GM23338 (cell line): Measurements from ENCODE around the gene POLDIP3. TPM values are rescaled to one million over a fixed set of nuclear protein-coding genes. Genes with fewer than 3 reads are reported as not detected.

Experiments
- ATAC-seq: fragments of 200-7000 bp; cut with Tn5 transposase; 3 replicates; pipeline ENCODE4 v1.9.1; 2020
- DNase-seq: peaks from one replicate; pipeline ENCODE4 v3.0.0-alpha.2; 2015; ENCODE audit warnings: low spot score
- H2AFZ ChIP-seq: fragments of 200-600 bp; sonication (generic); 2 replicates; pipeline ENCODE4 v1.8.0; 2016; ENCODE audit warnings: antibody characterized with exemption, mild to moderate bottlenecking, moderate library complexity
- H3F3A ChIP-seq: fragments of 200-600 bp; sonication (generic); replicated peaks from 2 replicates; pipeline ENCODE4 v1.8.0; 2017; ENCODE audit warnings: antibody characterized with exemption, mixed run types, low read depth
- H3K27ac ChIP-seq: fragments of 200-600 bp; sonication (generic); 2 replicates; pipeline ENCODE4 v1.6.1; 2016; ENCODE audit warnings: low read depth
- H3K27me3 ChIP-seq: fragments of 200-600 bp; sonication (generic); 2 replicates; pipeline ENCODE4 v1.8.0; 2016; ENCODE audit warnings: mild to moderate bottlenecking, mixed run types, moderate library complexity; ENCODE audit not compliant: insufficient read depth
- H3K36me3 ChIP-seq: fragments of 200-600 bp; sonication (generic); 2 replicates; pipeline ENCODE4 v1.8.0; 2016; ENCODE audit warnings: mild to moderate bottlenecking; ENCODE audit not compliant: insufficient read depth
- H3K4me1 ChIP-seq: fragments of 200-600 bp; sonication (generic); 2 replicates; pipeline ENCODE4 v1.8.0; 2016; ENCODE audit warnings: mild to moderate bottlenecking, moderate library complexity; ENCODE audit not compliant: insufficient read depth
- H3K4me2 ChIP-seq: fragments of 200-600 bp; sonication (generic); 2 replicates; pipeline ENCODE4 v1.7.1; 2017; ENCODE audit warnings: mixed run types
- H3K4me3 ChIP-seq: fragments of 200-600 bp; sonication (generic); 2 replicates; pipeline ENCODE4 v1.6.1; 2016; ENCODE audit warnings: mixed run types
- H3K79me2 ChIP-seq: fragments of 200-600 bp; sonication (generic); replicated peaks from 2 replicates; pipeline ENCODE4 v1.8.0; 2017; ENCODE audit warnings: mild to moderate bottlenecking; ENCODE audit not compliant: insufficient read depth
- H3K9me2 ChIP-seq: fragments of 200-600 bp; sonication (generic); 2 replicates; pipeline ENCODE4 v1.8.0; 2017; ENCODE audit not compliant: insufficient read depth
- H4K20me1 ChIP-seq: fragments of 200-600 bp; sonication (generic); replicated peaks from 2 replicates; pipeline ENCODE4 v1.8.0; 2017; ENCODE audit warnings: mild to moderate bottlenecking; ENCODE audit not compliant: insufficient read depth
- H3K27ac Mint-ChIP-seq: 2 replicates; pipeline ENCODE4 v1.8.0; 2020; ENCODE audit warnings: inconsistent platforms, mild to moderate bottlenecking, moderate library complexity, mixed read lengths
- H3K27me3 Mint-ChIP-seq: 3 replicates; pipeline ENCODE4 v1.8.0; 2022; ENCODE audit warnings: low read depth, mild to moderate bottlenecking, moderate library complexity, mixed read lengths, inconsistent platforms; ENCODE audit not compliant: insufficient read depth, poor library complexity
- H3K36me3 Mint-ChIP-seq: 3 replicates; pipeline ENCODE4 v1.8.0; 2021; ENCODE audit warnings: low read depth, mild to moderate bottlenecking, inconsistent platforms, moderate library complexity, mixed read lengths
- H3K4me1 Mint-ChIP-seq: 3 replicates; pipeline ENCODE4 v1.8.0; 2020; ENCODE audit warnings: mild to moderate bottlenecking, inconsistent platforms, mixed read lengths
- H3K4me3 Mint-ChIP-seq: 3 replicates; pipeline ENCODE4 v1.8.0; 2021; ENCODE audit warnings: moderate library complexity, mild to moderate bottlenecking, inconsistent platforms, mixed read lengths
- H3K9me3 Mint-ChIP-seq: 3 replicates; pipeline ENCODE4 v1.8.0; 2020; ENCODE audit warnings: moderate library complexity, mild to moderate bottlenecking, inconsistent platforms, mixed read lengths
- CREB1 ChIP-seq: fragments of 250-450 bp; sonication (Bioruptor Pico); IDR thresholded peaks from 2 replicates; pipeline ENCODE4 v1.5.0; 2020; ENCODE audit warnings: low read depth, mild to moderate bottlenecking, moderate library complexity
- EZH2 ChIP-seq: fragments of 200-600 bp; sonication (generic); IDR thresholded peaks from one replicate; pipeline ENCODE4 v1.8.0; 2017; ENCODE audit warnings: antibody characterized with exemption, mild to moderate bottlenecking, low read depth; ENCODE audit not compliant: unreplicated experiment
- EZH2phosphoT487 ChIP-seq: fragments of 200-600 bp; sonication (generic); IDR thresholded peaks from one replicate; pipeline ENCODE4 v1.8.1; 2018; ENCODE audit warnings: antibody characterized with exemption; ENCODE audit not compliant: unreplicated experiment
- JUNB ChIP-seq: IDR thresholded peaks from one replicate; pipeline ENCODE4 v1.6.1; 2016; ENCODE audit warnings: antibody characterized with exemption; ENCODE audit not compliant: unreplicated experiment
- polyA plus RNA-seq: library from polyadenylated mRNA; unstranded; fragments of >200 nt; fragmentation: Nextera tagmentation; extraction: Ambion mirVana; gene quantifications from 2 replicates; pipeline ENCODE4 v1.2.1, GENCODE V29; 2016
- total RNA-seq: library from RNA; depleted of rRNA; stranded (reverse); fragments of >200 nt; shearing (Covaris generic); gene quantifications from 2 replicates; pipeline ENCODE4 v1.2.3, GENCODE V29; 2014
- TF ChIP-seq, protein P1 (sequence below): fragments of 250-450 bp; sonication (Bioruptor Pico); IDR thresholded peaks from 2 replicates; pipeline ENCODE4 v1.5.0; 2020; ENCODE audit warnings: mild to moderate bottlenecking, moderate library complexity
- TF ChIP-seq, protein P2 (sequence below), 2 experiments: fragments of 200-600 bp in 1 of 2; sonication (generic) in 1 of 2; conservative IDR thresholded peaks; 2 replicates each; pipeline versions ENCODE4 v1.5.1 to v1.6.1; 2016 to 2017; ENCODE audit warnings: antibody characterized with exemption in 2 of 2, low read depth in 2 of 2, mild to moderate bottlenecking in 2 of 2, moderate library complexity in 1 of 2
- TF ChIP-seq, protein P3 (sequence below): IDR thresholded peaks from one replicate; pipeline ENCODE4 v1.6.1; 2018; ENCODE audit warnings: antibody characterized with exemption; ENCODE audit not compliant: unreplicated experiment
- TF ChIP-seq, protein P4 (sequence below): IDR thresholded peaks from 2 replicates; pipeline ENCODE4 v1.6.1; 2016; ENCODE audit warnings: antibody characterized with exemption

Gene POLDIP3
- total and polyA plus RNA-seq, 2 experiments from 2014 or later = 38.2 to 54.3 TPM

DNA sequence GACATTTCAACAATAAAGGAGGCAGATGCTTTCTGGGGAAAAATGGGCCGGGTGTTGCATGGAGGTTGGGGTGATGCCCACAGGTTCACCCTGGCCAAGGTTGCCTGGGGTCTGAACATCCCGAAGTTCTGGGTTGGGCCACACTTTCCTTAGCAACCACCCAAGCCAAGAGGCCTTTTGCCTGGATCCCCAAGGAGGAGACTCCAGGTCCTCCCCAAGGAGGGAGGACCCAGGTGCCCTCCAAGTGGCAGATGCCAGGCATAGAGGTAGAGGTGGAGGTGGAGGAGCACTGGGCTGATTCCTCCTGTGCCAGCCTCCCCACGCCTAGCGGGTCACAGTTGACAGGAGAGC lies 33.3 kb upstream of the POLDIP3 start:
- no peak for DNase-seq
- H4K20me1 ChIP-seq = peaks cover under 1% of the 10 kb centered on the region
- H2AFZ ChIP-seq = no peak overlapping the region
- no peaks in the 10 kb centered on the region for H3K27me3 ChIP-seq
- peak overlapping the region; percentile 88 for H3K4me2 ChIP-seq
- H3K27ac ChIP-seq = no peak overlapping the region
- H3K27me3 Mint-ChIP-seq = peaks cover 22% of the 10 kb centered on the region
- H3K79me2 ChIP-seq = peaks cover 30% of the 10 kb centered on the region
- TF ChIP-seq, protein P1, sequence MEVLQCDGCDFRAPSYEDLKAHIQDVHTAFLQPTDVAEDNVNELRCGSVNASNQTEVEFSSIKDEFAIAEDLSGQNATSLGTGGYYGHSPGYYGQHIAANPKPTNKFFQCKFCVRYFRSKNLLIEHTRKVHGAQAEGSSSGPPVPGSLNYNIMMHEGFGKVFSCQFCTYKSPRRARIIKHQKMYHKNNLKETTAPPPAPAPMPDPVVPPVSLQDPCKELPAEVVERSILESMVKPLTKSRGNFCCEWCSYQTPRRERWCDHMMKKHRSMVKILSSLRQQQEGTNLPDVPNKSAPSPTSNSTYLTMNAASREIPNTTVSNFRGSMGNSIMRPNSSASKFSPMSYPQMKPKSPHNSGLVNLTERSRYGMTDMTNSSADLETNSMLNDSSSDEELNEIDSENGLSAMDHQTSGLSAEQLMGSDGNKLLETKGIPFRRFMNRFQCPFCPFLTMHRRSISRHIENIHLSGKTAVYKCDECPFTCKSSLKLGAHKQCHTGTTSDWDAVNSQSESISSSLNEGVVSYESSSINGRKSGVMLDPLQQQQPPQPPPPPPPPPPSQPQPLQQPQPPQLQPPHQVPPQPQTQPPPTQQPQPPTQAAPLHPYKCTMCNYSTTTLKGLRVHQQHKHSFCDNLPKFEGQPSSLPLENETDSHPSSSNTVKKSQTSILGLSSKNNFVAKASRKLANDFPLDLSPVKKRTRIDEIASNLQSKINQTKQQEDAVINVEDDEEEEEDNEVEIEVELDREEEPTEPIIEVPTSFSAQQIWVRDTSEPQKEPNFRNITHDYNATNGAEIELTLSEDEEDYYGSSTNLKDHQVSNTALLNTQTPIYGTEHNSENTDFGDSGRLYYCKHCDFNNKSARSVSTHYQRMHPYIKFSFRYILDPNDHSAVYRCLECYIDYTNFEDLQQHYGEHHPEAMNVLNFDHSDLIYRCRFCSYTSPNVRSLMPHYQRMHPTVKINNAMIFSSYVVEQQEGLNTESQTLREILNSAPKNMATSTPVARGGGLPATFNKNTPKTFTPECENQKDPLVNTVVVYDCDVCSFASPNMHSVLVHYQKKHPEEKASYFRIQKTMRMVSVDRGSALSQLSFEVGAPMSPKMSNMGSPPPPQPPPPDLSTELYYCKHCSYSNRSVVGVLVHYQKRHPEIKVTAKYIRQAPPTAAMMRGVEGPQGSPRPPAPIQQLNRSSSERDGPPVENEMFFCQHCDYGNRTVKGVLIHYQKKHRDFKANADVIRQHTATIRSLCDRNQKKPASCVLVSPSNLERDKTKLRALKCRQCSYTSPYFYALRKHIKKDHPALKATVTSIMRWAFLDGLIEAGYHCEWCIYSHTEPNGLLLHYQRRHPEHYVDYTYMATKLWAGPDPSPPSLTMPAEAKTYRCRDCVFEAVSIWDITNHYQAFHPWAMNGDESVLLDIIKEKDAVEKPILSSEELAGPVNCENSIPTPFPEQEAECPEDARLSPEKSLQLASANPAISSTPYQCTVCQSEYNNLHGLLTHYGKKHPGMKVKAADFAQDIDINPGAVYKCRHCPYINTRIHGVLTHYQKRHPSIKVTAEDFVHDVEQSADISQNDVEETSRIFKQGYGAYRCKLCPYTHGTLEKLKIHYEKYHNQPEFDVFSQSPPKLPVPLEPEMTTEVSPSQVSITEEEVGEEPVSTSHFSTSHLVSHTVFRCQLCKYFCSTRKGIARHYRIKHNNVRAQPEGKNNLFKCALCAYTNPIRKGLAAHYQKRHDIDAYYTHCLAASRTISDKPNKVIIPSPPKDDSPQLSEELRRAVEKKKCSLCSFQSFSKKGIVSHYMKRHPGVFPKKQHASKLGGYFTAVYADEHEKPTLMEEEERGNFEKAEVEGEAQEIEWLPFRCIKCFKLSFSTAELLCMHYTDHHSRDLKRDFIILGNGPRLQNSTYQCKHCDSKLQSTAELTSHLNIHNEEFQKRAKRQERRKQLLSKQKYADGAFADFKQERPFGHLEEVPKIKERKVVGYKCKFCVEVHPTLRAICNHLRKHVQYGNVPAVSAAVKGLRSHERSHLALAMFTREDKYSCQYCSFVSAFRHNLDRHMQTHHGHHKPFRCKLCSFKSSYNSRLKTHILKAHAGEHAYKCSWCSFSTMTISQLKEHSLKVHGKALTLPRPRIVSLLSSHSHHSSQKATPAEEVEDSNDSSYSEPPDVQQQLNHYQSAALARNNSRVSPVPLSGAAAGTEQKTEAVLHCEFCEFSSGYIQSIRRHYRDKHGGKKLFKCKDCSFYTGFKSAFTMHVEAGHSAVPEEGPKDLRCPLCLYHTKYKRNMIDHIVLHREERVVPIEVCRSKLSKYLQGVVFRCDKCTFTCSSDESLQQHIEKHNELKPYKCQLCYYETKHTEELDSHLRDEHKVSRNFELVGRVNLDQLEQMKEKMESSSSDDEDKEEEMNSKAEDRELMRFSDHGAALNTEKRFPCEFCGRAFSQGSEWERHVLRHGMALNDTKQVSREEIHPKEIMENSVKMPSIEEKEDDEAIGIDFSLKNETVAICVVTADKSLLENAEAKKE (CRISPR knock-in tag) = no peak
- TF ChIP-seq, protein P2, sequence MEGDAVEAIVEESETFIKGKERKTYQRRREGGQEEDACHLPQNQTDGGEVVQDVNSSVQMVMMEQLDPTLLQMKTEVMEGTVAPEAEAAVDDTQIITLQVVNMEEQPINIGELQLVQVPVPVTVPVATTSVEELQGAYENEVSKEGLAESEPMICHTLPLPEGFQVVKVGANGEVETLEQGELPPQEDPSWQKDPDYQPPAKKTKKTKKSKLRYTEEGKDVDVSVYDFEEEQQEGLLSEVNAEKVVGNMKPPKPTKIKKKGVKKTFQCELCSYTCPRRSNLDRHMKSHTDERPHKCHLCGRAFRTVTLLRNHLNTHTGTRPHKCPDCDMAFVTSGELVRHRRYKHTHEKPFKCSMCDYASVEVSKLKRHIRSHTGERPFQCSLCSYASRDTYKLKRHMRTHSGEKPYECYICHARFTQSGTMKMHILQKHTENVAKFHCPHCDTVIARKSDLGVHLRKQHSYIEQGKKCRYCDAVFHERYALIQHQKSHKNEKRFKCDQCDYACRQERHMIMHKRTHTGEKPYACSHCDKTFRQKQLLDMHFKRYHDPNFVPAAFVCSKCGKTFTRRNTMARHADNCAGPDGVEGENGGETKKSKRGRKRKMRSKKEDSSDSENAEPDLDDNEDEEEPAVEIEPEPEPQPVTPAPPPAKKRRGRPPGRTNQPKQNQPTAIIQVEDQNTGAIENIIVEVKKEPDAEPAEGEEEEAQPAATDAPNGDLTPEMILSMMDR (conservative IDR thresholded peaks at IDR 0.05; ENCODE audit: low read depth in 2 of 2) = no peak
- TF ChIP-seq, protein P3, sequence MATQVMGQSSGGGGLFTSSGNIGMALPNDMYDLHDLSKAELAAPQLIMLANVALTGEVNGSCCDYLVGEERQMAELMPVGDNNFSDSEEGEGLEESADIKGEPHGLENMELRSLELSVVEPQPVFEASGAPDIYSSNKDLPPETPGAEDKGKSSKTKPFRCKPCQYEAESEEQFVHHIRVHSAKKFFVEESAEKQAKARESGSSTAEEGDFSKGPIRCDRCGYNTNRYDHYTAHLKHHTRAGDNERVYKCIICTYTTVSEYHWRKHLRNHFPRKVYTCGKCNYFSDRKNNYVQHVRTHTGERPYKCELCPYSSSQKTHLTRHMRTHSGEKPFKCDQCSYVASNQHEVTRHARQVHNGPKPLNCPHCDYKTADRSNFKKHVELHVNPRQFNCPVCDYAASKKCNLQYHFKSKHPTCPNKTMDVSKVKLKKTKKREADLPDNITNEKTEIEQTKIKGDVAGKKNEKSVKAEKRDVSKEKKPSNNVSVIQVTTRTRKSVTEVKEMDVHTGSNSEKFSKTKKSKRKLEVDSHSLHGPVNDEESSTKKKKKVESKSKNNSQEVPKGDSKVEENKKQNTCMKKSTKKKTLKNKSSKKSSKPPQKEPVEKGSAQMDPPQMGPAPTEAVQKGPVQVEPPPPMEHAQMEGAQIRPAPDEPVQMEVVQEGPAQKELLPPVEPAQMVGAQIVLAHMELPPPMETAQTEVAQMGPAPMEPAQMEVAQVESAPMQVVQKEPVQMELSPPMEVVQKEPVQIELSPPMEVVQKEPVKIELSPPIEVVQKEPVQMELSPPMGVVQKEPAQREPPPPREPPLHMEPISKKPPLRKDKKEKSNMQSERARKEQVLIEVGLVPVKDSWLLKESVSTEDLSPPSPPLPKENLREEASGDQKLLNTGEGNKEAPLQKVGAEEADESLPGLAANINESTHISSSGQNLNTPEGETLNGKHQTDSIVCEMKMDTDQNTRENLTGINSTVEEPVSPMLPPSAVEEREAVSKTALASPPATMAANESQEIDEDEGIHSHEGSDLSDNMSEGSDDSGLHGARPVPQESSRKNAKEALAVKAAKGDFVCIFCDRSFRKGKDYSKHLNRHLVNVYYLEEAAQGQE = no peak
- no peak for TF ChIP-seq EZH2
- no peak for TF ChIP-seq JUNB
- TF ChIP-seq, protein P4, sequence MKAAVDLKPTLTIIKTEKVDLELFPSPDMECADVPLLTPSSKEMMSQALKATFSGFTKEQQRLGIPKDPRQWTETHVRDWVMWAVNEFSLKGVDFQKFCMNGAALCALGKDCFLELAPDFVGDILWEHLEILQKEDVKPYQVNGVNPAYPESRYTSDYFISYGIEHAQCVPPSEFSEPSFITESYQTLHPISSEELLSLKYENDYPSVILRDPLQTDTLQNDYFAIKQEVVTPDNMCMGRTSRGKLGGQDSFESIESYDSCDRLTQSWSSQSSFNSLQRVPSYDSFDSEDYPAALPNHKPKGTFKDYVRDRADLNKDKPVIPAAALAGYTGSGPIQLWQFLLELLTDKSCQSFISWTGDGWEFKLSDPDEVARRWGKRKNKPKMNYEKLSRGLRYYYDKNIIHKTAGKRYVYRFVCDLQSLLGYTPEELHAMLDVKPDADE = no peak
- no peak for TF ChIP-seq CREB1 (CRISPR knock-in tag)
- TF ChIP-seq EZH2phosphoT487 = no peak
- peak overlapping the region; percentile 93 for H3K4me3 Mint-ChIP-seq
- no peaks in the 10 kb centered on the region for H3K36me3 Mint-ChIP-seq
- H3K4me1 ChIP-seq = peaks cover 13% of the 10 kb centered on the region
- no peaks in the 10 kb centered on the region for H3F3A ChIP-seq
- H3K4me3 ChIP-seq = peak overlapping the region; percentile 91; the same call in 1 of the 2 replicates
- H3K9me2 ChIP-seq = no peaks in the 10 kb centered on the region
- no peaks in the 10 kb centered on the region for H3K9me3 Mint-ChIP-seq
- no peak for ATAC-seq
- no peaks in the 10 kb centered on the region for H3K36me3 ChIP-seq
- peaks cover 25% of the 10 kb centered on the region for H3K4me1 Mint-ChIP-seq
- H3K27ac Mint-ChIP-seq = no peak overlapping the region
